DOHH2 (cell line): ENCODE results near the gene SLC16A5.
A peak's percentile ranks its signal among the peaks of the same experiment; 100 is the strongest.
"Not testable (repeated sequence)": the region's sequence is repeated elsewhere in the genome, so short reads cannot be mapped to it uniquely, and the experiment has no call there.

ENCODE experiments used
- H3F3A ChIP-seq: fragments of 200-600 bp; sonication (generic), shearing (Covaris generic); 2 replicates; pipeline ENCODE4 v1.6.0; 2016; ENCODE audit warnings: antibody characterized with exemption, mild to moderate bottlenecking; ENCODE audit not compliant: control insufficient read depth, insufficient read depth
- H3K27ac ChIP-seq: fragments of 200-600 bp; sonication (generic); 2 replicates; pipeline ENCODE4 v1.5.1; 2014; ENCODE audit warnings: low read depth, mild to moderate bottlenecking, low read length, moderate library complexity
- H3K27me3 ChIP-seq: fragments of 200-600 bp; sonication (generic); 2 replicates; pipeline ENCODE4 v1.6.1; 2014; ENCODE audit warnings: mild to moderate bottlenecking, low read length, mixed read lengths; ENCODE audit not compliant: control insufficient read depth
- H3K36me3 ChIP-seq: fragments of 200-600 bp; sonication (generic); 2 replicates; pipeline ENCODE4 v1.6.1; 2014; ENCODE audit warnings: mild to moderate bottlenecking, low read length, moderate library complexity, mixed read lengths; ENCODE audit not compliant: control insufficient read depth
- H3K4me1 ChIP-seq: fragments of 200-600 bp; sonication (generic); 2 replicates; pipeline ENCODE4 v1.6.1; 2014; ENCODE audit warnings: mild to moderate bottlenecking, low read length, mixed read lengths; ENCODE audit not compliant: control insufficient read depth
- H3K4me2 ChIP-seq: fragments of 200-600 bp; sonication (generic); 2 replicates; pipeline ENCODE4 v1.6.0; 2014; ENCODE audit warnings: mild to moderate bottlenecking, low read length, moderate library complexity
- H3K4me3 ChIP-seq: fragments of 200-600 bp; sonication (generic); 2 replicates; pipeline ENCODE4 v1.5.1; 2014; ENCODE audit warnings: mild to moderate bottlenecking, low read length, mixed read lengths
- H3K79me2 ChIP-seq: fragments of 200-600 bp; sonication (generic); 2 replicates; pipeline ENCODE4 v1.6.1; 2014; ENCODE audit warnings: mild to moderate bottlenecking, low read length, mixed read lengths; ENCODE audit not compliant: control insufficient read depth
- H3K9me2 ChIP-seq: fragments of 200-600 bp; sonication (generic); replicated peaks from 2 replicates; pipeline ENCODE4 v1.6.1; 2014; ENCODE audit warnings: mild to moderate bottlenecking, low read length, mixed read lengths; ENCODE audit not compliant: control insufficient read depth
- H3K9me3 ChIP-seq: fragments of 200-600 bp; sonication (generic); 2 replicates; pipeline ENCODE4 v1.6.1; 2014; ENCODE audit warnings: antibody characterized with exemption, low read length, mixed read lengths; ENCODE audit not compliant: control insufficient read depth, insufficient read depth
- H4K20me1 ChIP-seq: fragments of 200-600 bp; sonication (generic); 2 replicates; pipeline ENCODE4 v1.6.0; 2014; ENCODE audit warnings: low read depth, mild to moderate bottlenecking, antibody characterized with exemption, low read length, moderate library complexity; ENCODE audit not compliant: control insufficient read depth, insufficient read depth
- CTCF ChIP-seq: fragments of 200-600 bp; sonication (generic); IDR thresholded peaks from one replicate; pipeline ENCODE4 v1.5.1; 2014; ENCODE audit warnings: antibody characterized with exemption, mild to moderate bottlenecking, low read depth, low read length; ENCODE audit not compliant: poor library complexity, severe bottlenecking
- EZH2phosphoT487 ChIP-seq: fragments of 200-600 bp; sonication (generic); IDR thresholded peaks from 2 replicates; pipeline ENCODE4 v1.6.1; 2017; ENCODE audit warnings: borderline replicate concordance, mild to moderate bottlenecking, antibody characterized with exemption, low read length, moderate library complexity, mixed read lengths

Gene SLC16A5

DNA sequence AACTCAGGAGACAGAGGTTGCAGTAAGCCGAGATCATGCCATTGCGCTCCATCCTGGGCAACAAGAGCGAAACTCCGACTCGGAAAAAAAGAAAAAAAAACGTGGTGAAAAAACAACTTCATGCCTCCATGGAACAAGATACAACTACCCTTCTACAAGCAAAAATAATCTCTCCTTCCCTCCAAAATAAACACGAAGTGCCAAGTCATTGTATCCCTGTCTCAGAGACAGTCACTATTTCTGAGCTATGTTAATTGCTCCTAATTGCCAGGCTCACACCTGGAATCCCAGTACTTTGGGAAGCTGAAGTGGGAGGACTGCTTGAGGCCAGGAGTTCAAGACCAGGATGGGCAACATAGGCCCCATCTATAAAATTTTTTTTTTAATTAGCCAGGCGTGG lies 19.0 kb upstream of the SLC16A5 start:
- Histone ChIP-seq H3K9me2 (no peaks in the 10 kb centered on the region), H3K4me3 (no peak overlapping the region), H3K4me1 (no peaks in the 10 kb centered on the region), H3K9me3 (no peaks in the 10 kb centered on the region), H3K27me3 (no peaks in the 10 kb centered on the region), H3K27ac (no peak overlapping the region), H3K36me3 (no peaks in the 10 kb centered on the region), H3K79me2 (no peaks in the 10 kb centered on the region), H4K20me1 (no peaks in the 10 kb centered on the region), H3K4me2 (no peak overlapping the region), H3F3A (no peaks in the 10 kb centered on the region)
- no peak for TF ChIP-seq EZH2phosphoT487
- TF ChIP-seq CTCF = no peak

DNA sequence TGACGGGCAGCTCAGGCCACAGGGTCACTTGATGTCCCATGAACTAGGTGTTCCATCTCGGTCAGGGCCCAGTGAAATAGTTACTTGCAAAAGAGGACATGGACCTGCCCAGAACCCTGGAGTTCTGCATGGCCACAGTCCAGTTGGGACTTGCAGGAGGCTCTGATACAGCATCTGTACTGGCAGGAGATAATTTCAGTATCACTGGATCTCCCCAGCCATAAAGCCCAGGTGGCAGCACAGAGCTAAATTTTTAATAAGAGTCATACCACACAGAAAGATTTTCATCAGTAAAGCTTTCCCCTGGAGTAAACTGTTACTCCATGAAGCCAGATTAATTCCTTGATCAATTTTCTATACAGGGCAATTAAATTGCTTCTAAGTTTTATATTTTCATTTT lies 18.0 kb upstream of the SLC16A5 start:
- no peaks in the 10 kb centered on the region for H3K27me3 ChIP-seq
- TF ChIP-seq CTCF (peak; percentile 36), EZH2phosphoT487 (no peak)
- H3K9me2 ChIP-seq = no peaks in the 10 kb centered on the region
- no peaks in the 10 kb centered on the region for H3K4me1 ChIP-seq
- H3K4me3 ChIP-seq = no peak overlapping the region
- no peaks in the 10 kb centered on the region for H3K79me2 ChIP-seq
- no peaks in the 10 kb centered on the region for H3F3A ChIP-seq
- H3K27ac ChIP-seq = no peak overlapping the region
- no peaks in the 10 kb centered on the region for H3K36me3 ChIP-seq
- no peaks in the 10 kb centered on the region for H3K9me3 ChIP-seq
- H4K20me1 ChIP-seq = no peaks in the 10 kb centered on the region
- H3K4me2 ChIP-seq = no peak overlapping the region

GRCh38 chr17:75071478-75072271 lies 16.1 kb upstream of the SLC16A5 start:
- H3K4me1 ChIP-seq, H3K4me2 ChIP-seq, H3K27me3 ChIP-seq, H3K9me3 ChIP-seq, H3K9me2 ChIP-seq, H3K27ac ChIP-seq, H4K20me1 ChIP-seq, H3F3A ChIP-seq, H3K4me3 ChIP-seq, H3K36me3 ChIP-seq, H3K79me2 ChIP-seq: not testable (repeated sequence)

- H4K20me1 ChIP-seq, H3K4me3 ChIP-seq, H3K36me3 ChIP-seq, H3K27ac ChIP-seq, H3K4me2 ChIP-seq, H3K9me3 ChIP-seq, H3K9me2 ChIP-seq, H3F3A ChIP-seq, H3K79me2 ChIP-seq, H3K4me1 ChIP-seq: not testable (repeated sequence)
- H3K27me3 ChIP-seq = peaks cover 12% of the 10 kb centered on the region
Observed at GRCh38 chr17:75072909-75073308, 14.8 kb upstream of the SLC16A5 start.
